GM12878 (cell line): ENCODE results near the gene ANO2. TPM values are rescaled to one million over a fixed set of nuclear protein-coding genes. Genes with fewer than 3 reads are reported as not detected.

Experiments
- ATAC-seq: fragments of 200-7000 bp; cut with Tn5 transposase; 3 replicates; pipeline ENCODE4 v1.9.1; 2020; ENCODE audit warnings: mild to moderate bottlenecking, moderate library complexity
- BruUV-seq: library from RNA; stranded (reverse); fragments of 400-500 nt; replicated peaks from 2 replicates; lab custom pipeline; 2021; lab: Mats Ljungman, UMichigan
- CTCF ChIA-PET: fragments of 300-600 bp; sonication (Branson Sonifier 250); formaldehyde crosslinking; extraction: SDS; loops from one replicate; lab custom pipeline; 2021; ENCODE audit warnings: inconsistent platforms; lab: Yijun Ruan, JAX
- POLR2A ChIA-PET: fragments of 350-600 bp; formaldehyde crosslinking; extraction: SDS; loops from one replicate; lab custom pipeline; 2021; ENCODE audit warnings: inconsistent platforms; lab: Charles Lee
- RAD21 ChIA-PET: fragments of 300-600 bp; sonication (Branson Sonifier 250); formaldehyde crosslinking; loops from one replicate; lab custom pipeline; 2023; ENCODE audit warnings: antibody characterized with exemption; ENCODE audit not compliant: unreplicated experiment; lab: Charles Lee
- SMC1A ChIA-PET: fragments of 300-600 bp; sonication (Branson Sonifier 250); formaldehyde crosslinking; loops from one replicate; lab custom pipeline; 2023; ENCODE audit not compliant: unreplicated experiment, uncharacterized antibody; lab: Charles Lee
- DNase-seq: peaks from one replicate; pipeline ENCODE4 v3.0.0-alpha.2; 2011; ENCODE audit warnings: low read depth, low spot score
- FAIRE-seq: peaks from 3 replicates; lab custom pipeline; 2011; peaks lifted over from hg19 to GRCh38; lab: Jason Lieb, UNC
- H2AFZ ChIP-seq: 2 replicates; pipeline ENCODE4 v1.6.0; 2011; ENCODE audit warnings: low read depth, low read length, control low read depth; ENCODE audit not compliant: control insufficient read depth
- H3K27ac ChIP-seq: 2 replicates; pipeline ENCODE4 v1.5.1; 2011; ENCODE audit warnings: control low read depth; ENCODE audit not compliant: control insufficient read depth, insufficient read depth
- H3K27me3 ChIP-seq, 2 experiments: replicated peaks in 1 of 2; 2 replicates each; pipeline versions ENCODE4 v1.6.0 to v1.6.1; 2011; ENCODE audit warnings: low read length in 1 of 2; ENCODE audit not compliant: control insufficient read depth in 2 of 2, insufficient read depth in 2 of 2
- H3K36me3 ChIP-seq, 2 experiments: 2 replicates each; pipeline ENCODE4 v1.5.1; 2011; ENCODE audit warnings: low read length in 1 of 2; ENCODE audit not compliant: control insufficient read depth in 2 of 2, insufficient read depth in 2 of 2
- H3K4me1 ChIP-seq: 2 replicates; pipeline ENCODE4 v1.6.1; 2011; ENCODE audit warnings: mild to moderate bottlenecking, low read length, moderate library complexity, mixed read lengths; ENCODE audit not compliant: control insufficient read depth, insufficient read depth
- H3K4me2 ChIP-seq: 2 replicates; pipeline ENCODE4 v1.6.0; 2011; ENCODE audit warnings: control low read depth; ENCODE audit not compliant: control insufficient read depth, insufficient read depth
- H3K4me3 ChIP-seq: fragments of 200-600 bp; sonication (generic); 2 replicates; pipeline ENCODE4 v1.5.1; 2016
- H3K79me2 ChIP-seq: 2 replicates; pipeline ENCODE4 v1.6.0; 2011; ENCODE audit warnings: low read length; ENCODE audit not compliant: control insufficient read depth, insufficient read depth
- H3K9ac ChIP-seq: 2 replicates; pipeline ENCODE4 v1.8.0; 2011; ENCODE audit warnings: low read length, control low read depth, mixed read lengths; ENCODE audit not compliant: control insufficient read depth, insufficient read depth
- H3K9me3 ChIP-seq: replicated peaks from 3 replicates; pipeline ENCODE4 v1.5.1; 2011; ENCODE audit warnings: mild to moderate bottlenecking, low read length; ENCODE audit not compliant: control insufficient read depth, insufficient read depth
- H4K20me1 ChIP-seq: 2 replicates; pipeline ENCODE4 v1.6.0; 2011; ENCODE audit not compliant: control insufficient read depth, insufficient read depth
- ATF2 ChIP-seq: IDR thresholded peaks from 2 replicates; pipeline ENCODE4 v1.6.1; 2012; ENCODE audit warnings: low read length, inconsistent platforms
- BACH1 ChIP-seq: fragments of 450-650 bp; IDR thresholded peaks from 2 replicates; pipeline ENCODE4 v1.6.1; 2017; ENCODE audit warnings: mild to moderate bottlenecking, borderline replicate concordance
- CEBPB ChIP-seq, 2 experiments: fragments of 150-350 bp in 1 of 2; IDR thresholded peaks; 2 replicates each; pipeline ENCODE4 v1.6.1; 2012 to 2014; ENCODE audit warnings: low read depth in 2 of 2, low read length in 2 of 2, borderline replicate concordance in 1 of 2, inconsistent platforms in 1 of 2
- CREB1 ChIP-seq: IDR thresholded peaks from 2 replicates; pipeline ENCODE4 v1.6.1; 2012; ENCODE audit warnings: low read depth, mild to moderate bottlenecking, inconsistent platforms
- EGR1 ChIP-seq, 2 experiments: IDR thresholded peaks; 1 replicate in 1 of 2; 2 replicates in 1 of 2; pipeline ENCODE4 v1.6.1; 2011 to 2012; ENCODE audit warnings: low read depth in 2 of 2, low read length in 2 of 2, borderline replicate concordance in 1 of 2, mild to moderate bottlenecking in 1 of 2, moderate library complexity in 1 of 2
- GATAD2B ChIP-seq: fragments of 450-650 bp; conservative IDR thresholded peaks from 2 replicates; pipeline ENCODE4 v1.6.1; 2017; ENCODE audit warnings: low read depth, mild to moderate bottlenecking, moderate library complexity
- HDGF ChIP-seq: fragments of 450-650 bp; IDR thresholded peaks from 2 replicates; pipeline ENCODE4 v1.6.1; 2016; ENCODE audit warnings: antibody characterized with exemption
- IRF4 ChIP-seq: IDR thresholded peaks from 2 replicates; pipeline ENCODE4 v1.6.1; 2011; ENCODE audit warnings: low read depth, low read length
- KLF5 ChIP-seq: fragments of 450-650 bp; IDR thresholded peaks from 2 replicates; pipeline ENCODE4 v1.6.1; 2014; ENCODE audit warnings: mild to moderate bottlenecking; ENCODE audit not compliant: partially characterized antibody
- MEF2A ChIP-seq: IDR thresholded peaks from 2 replicates; pipeline ENCODE4 v1.6.1; 2011; ENCODE audit warnings: low read depth, mild to moderate bottlenecking, low read length, moderate library complexity; ENCODE audit not compliant: insufficient read depth
- MTA2 ChIP-seq: fragments of 450-650 bp; IDR thresholded peaks from 2 replicates; pipeline ENCODE4 v1.6.1; 2016; ENCODE audit warnings: low read depth, mild to moderate bottlenecking, moderate library complexity
- RELA ChIP-seq: fragments of 450-650 bp; IDR thresholded peaks from 2 replicates; pipeline ENCODE4 v1.8.0; 2014; ENCODE audit warnings: borderline replicate concordance; ENCODE audit not compliant: partially characterized antibody
- RUNX3 ChIP-seq: IDR thresholded peaks from 2 replicates; pipeline ENCODE4 v1.6.1; 2012; ENCODE audit warnings: low read length, inconsistent platforms
- SP1 ChIP-seq: IDR thresholded peaks from one replicate; pipeline ENCODE4 v1.6.1; 2011; ENCODE audit warnings: low read depth, low read length
- TCF12 ChIP-seq: IDR thresholded peaks from 2 replicates; pipeline ENCODE4 v1.6.1; 2011; ENCODE audit warnings: low read depth, mild to moderate bottlenecking, low read length
- WRNIP1 ChIP-seq: IDR thresholded peaks from 2 replicates; pipeline ENCODE4 v1.6.1; 2011; ENCODE audit warnings: low read depth, low read length, improper control_type of control experiment, borderline replicate concordance
- WGBS: methylation state at CpG from one replicate; pipeline ENCODE4 v1.1.6; 2016; ENCODE audit warnings: low lambda C conversion rate; ENCODE audit not compliant: insufficient replicate concordance, insufficient coverage; ENCODE audit errors: missing lambda C conversion rate; 5-methylcytosine and 5-hydroxymethylcytosine counted together
- in situ Hi-C: fragments of 300-500 bp; cut with MboI; formaldehyde crosslinking; loops from 9 replicates; pipeline ENCODE4 v1.14.3; 2018; ENCODE audit warnings: mixed read lengths
- intact Hi-C: fragments of 100-400 bp; cut with micrococcal nuclease; formaldehyde crosslinking; loops from one replicate; pipeline ENCODE4 v1.14.2; 2022; ENCODE audit not compliant: unreplicated experiment
- polyA plus RNA-seq, 11 experiments: library from polyadenylated mRNA; depleted of rRNA in 4 of 11; unstranded in 6 of 11; stranded (reverse) in 5 of 11; fragments of >200 nt; fragmentation: Nextera tagmentation in 4 of 11; fragmentation: Illumina TruSeq in 1 of 11; extraction: Ambion mirVana in 4 of 11; extraction: Trizol in 1 of 11; gene quantifications; 1 replicate in 1 of 11; 2 replicates in 10 of 11; pipeline versions ENCODE4 v1.2.1 to v1.2.3, GENCODE V29; 2011 to 2016; ENCODE audit warnings: inconsistent platforms in 2 of 11, missing spikeins in 2 of 11, low read depth in 1 of 11
- total RNA-seq, 4 experiments: library from RNA; depleted of rRNA in 3 of 4; stranded (reverse); fragments of >200 nt in 3 of 4; fragmentation: Illumina TruSeq in 1 of 4; extraction: Trizol in 1 of 4; gene quantifications; 2 replicates each; pipeline versions ENCODE4 v1.2.1 to v1.2.3, GENCODE V29; 2013 to 2021
- TF ChIP-seq, protein P1 (sequence below): fragments of 450-650 bp; formaldehyde crosslinking; IDR thresholded peaks from 2 replicates; pipeline ENCODE4 v1.4.0; 2022; ENCODE audit warnings: mild to moderate bottlenecking, moderate library complexity

Gene ANO2
- total and polyA plus RNA-seq, 10 of the 15 experiments (the other 5 are each of a cell fraction or from before 2014, with no cell fraction given), result not detected

DNA sequence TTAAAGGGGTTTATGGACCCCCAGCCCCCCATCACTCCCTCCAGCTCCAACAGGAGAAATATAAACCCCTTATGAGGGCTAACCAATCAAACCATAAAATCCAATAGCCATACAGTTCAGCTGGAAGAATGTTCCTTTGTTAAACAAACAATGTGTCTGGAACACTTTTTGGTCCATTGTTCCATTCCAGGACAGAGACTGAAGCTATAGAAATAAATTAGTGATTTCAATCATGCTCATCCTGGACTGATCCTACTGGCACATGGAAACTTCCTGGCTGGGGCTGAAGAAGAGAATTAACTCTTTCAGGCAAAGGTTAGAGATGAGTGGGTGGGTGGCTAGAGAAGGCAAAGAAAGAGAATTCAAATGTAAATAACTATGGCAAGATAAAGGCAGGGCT lies 63.4 kb downstream of the ANO2 start (continued):
- TF ChIP-seq, protein P1, sequence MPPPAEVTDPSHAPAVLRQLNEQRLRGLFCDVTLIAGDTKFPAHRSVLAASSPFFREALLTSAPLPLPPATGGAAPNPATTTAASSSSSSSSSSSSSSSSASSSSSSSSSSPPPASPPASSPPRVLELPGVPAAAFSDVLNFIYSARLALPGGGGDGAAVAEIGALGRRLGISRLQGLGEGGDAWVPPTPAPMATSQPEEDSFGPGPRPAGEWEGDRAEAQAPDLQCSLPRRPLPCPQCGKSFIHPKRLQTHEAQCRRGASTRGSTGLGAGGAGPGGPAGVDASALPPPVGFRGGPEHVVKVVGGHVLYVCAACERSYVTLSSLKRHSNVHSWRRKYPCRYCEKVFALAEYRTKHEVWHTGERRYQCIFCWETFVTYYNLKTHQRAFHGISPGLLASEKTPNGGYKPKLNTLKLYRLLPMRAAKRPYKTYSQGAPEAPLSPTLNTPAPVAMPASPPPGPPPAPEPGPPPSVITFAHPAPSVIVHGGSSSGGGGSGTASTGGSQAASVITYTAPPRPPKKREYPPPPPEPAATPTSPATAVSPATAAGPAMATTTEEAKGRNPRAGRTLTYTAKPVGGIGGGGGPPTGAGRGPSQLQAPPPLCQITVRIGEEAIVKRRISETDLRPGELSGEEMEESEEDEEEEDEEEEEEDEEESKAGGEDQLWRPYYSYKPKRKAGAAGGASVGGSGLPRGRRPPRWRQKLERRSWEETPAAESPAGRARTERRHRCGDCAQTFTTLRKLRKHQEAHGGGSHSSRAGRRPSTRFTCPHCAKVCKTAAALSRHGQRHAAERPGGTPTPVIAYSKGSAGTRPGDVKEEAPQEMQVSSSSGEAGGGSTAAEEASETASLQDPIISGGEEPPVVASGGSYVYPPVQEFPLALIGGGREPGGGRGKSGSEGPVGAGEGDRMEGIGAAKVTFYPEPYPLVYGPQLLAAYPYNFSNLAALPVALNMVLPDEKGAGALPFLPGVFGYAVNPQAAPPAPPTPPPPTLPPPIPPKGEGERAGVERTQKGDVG (CRISPR knock-in tag), result no peak
- no peak for TF ChIP-seq KLF5
- no peak for TF ChIP-seq GATAD2B
- no peak for TF ChIP-seq MTA2
- no peak for TF ChIP-seq HDGF

DNA sequence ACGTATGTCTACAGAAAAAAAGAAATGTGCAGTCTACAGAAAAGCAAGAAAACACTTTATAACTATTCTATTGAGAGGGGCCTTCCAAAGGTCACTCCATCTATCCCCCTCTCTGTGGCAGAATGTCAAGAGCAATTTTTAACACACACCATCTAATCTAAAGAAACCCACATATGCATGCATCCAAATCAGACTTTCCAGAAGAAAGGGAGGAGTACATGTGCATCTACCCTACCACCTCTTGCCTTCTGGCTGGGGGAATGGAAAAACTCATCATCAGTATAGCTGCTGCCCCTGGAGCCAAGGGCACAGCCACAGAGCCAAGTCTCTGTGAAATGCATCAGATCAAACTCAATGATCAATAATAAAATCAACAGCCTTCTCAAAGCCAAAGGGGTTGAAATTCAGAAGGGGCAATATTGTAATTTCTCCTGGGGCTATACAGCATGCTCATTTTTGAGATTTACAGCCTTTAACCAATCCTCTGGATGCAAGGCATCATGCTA lies 63.9 kb downstream of the ANO2 start:
- no TSS peak for BruUV-seq
- H3K4me3 ChIP-seq, result no peak overlapping the region
- ChIA-PET CTCF (no interaction called here), RAD21 (no interaction called here), POLR2A (no interaction called here), SMC1A (no interaction called here)
- H3K9me3 ChIP-seq, result no peaks in the 10 kb centered on the region
- H3K4me1 ChIP-seq, result no peaks in the 10 kb centered on the region
- 0% methylated on average over 1 of the region's 1 CpG for WGBS
- H3K79me2 ChIP-seq, result no peaks in the 10 kb centered on the region
- DNase-seq, result no peak
- no peak for ATAC-seq
- in situ Hi-C loops, result no loop called here
- H3K27ac ChIP-seq, result no peak overlapping the region
- no peaks in the 10 kb centered on the region; the same call in 1 of the 2 replicates for H4K20me1 ChIP-seq
- H3K36me3 ChIP-seq, result no peaks in the 10 kb centered on the region
- no peak overlapping the region for H2AFZ ChIP-seq
- no peaks in the 10 kb centered on the region; a peak in 1 of 4 replicates for H3K27me3 ChIP-seq
- no peak overlapping the region for H3K9ac ChIP-seq
- intact Hi-C loops, result no loop called here
- no peak for FAIRE-seq
- no peak overlapping the region for H3K4me2 ChIP-seq
- no peak for TF ChIP-seq RELA
- no peak for TF ChIP-seq MEF2A
- no peak for TF ChIP-seq CEBPB (IDR thresholded peaks at IDR 0.05; ENCODE audit: borderline replicate concordance in 1 of 2, low read depth in 2 of 2, low read length in 2 of 2)
- no peak for TF ChIP-seq ATF2
- no peak for TF ChIP-seq BACH1
- TF ChIP-seq WRNIP1, result no peak
- TF ChIP-seq TCF12, result no peak
- TF ChIP-seq EGR1 (IDR thresholded peaks at IDR 0.05; ENCODE audit: borderline replicate concordance in 1 of 2, low read depth in 2 of 2, low read length in 2 of 2), result no peak
- TF ChIP-seq, protein P1 (CRISPR knock-in tag), result no peak
- no peak for TF ChIP-seq SP1
- TF ChIP-seq CREB1, result no peak
- no peak for TF ChIP-seq RUNX3
- no peak for TF ChIP-seq IRF4
